Panc1 (cell line): ENCODE results near the gene AGBL1. TPM values are rescaled to one million over a fixed set of nuclear protein-coding genes. Genes with fewer than 3 reads are reported as not detected.

Source experiments
- ATAC-seq: fragments of 200-7000 bp; cut with Tn5 transposase; 2 replicates; pipeline ENCODE4 v1.9.1; 2020; ENCODE audit warnings: mild to moderate bottlenecking, moderate library complexity
- BruUV-seq: library from RNA; stranded (reverse); fragments of 400-500 nt; replicated peaks from 2 replicates; lab custom pipeline; 2021; lab: Mats Ljungman, UMichigan
- CTCF ChIA-PET: fragments of 300-600 bp; sonication (Branson Sonifier 250); formaldehyde crosslinking; loops from one replicate; lab custom pipeline; 2022; ENCODE audit warnings: antibody characterized with exemption; lab: Charles Lee
- POLR2A ChIA-PET: fragments of 300-600 bp; sonication (Branson Sonifier 250); formaldehyde crosslinking; loops from one replicate; lab custom pipeline; 2022; ENCODE audit warnings: antibody characterized with exemption; lab: Charles Lee
- DNase-seq: peaks from one replicate; pipeline ENCODE4 v3.0.0-alpha.2; 2010; ENCODE audit warnings: low read depth, low spot score
- H3K27ac ChIP-seq: 2 replicates; pipeline ENCODE4 v1.5.1; 2011; ENCODE audit warnings: mild to moderate bottlenecking, low read length, inconsistent platforms
- H3K27me3 ChIP-seq: fragments of 200-500 bp; sonication (Bioruptor generic); 2 replicates; pipeline ENCODE4 v1.6.0; 2014; ENCODE audit warnings: low read length, inconsistent platforms; ENCODE audit not compliant: control insufficient read depth, insufficient read depth
- H3K36me3 ChIP-seq: fragments of 200-500 bp; sonication (Bioruptor generic); 2 replicates; pipeline ENCODE4 v1.5.1; 2014; ENCODE audit warnings: inconsistent platforms, mild to moderate bottlenecking, low read length, moderate library complexity; ENCODE audit not compliant: control insufficient read depth, insufficient read depth
- H3K4me1 ChIP-seq: 2 replicates; pipeline ENCODE4 v1.5.1; 2011; ENCODE audit warnings: inconsistent platforms, mild to moderate bottlenecking, low read length, moderate library complexity; ENCODE audit not compliant: control insufficient read depth, insufficient read depth
- H3K4me3 ChIP-seq, 2 experiments: 2 replicates each; pipeline ENCODE4 v1.5.1; 2011 to 2012; ENCODE audit warnings: low read depth in 2 of 2, low read length in 2 of 2, mild to moderate bottlenecking in 2 of 2, inconsistent platforms in 1 of 2, moderate library complexity in 1 of 2
- H3K9me3 ChIP-seq: fragments of 200-500 bp; sonication (Bioruptor generic); 2 replicates; pipeline ENCODE4 v1.5.1; 2014; ENCODE audit warnings: low read depth, mild to moderate bottlenecking, inconsistent platforms, low read length, moderate library complexity; ENCODE audit not compliant: control insufficient read depth, insufficient read depth
- POLR2AphosphoS5 ChIP-seq: IDR thresholded peaks from 2 replicates; pipeline ENCODE4 v1.6.1; 2012; ENCODE audit warnings: mild to moderate bottlenecking, low read depth, low read length, moderate library complexity
- SIN3A ChIP-seq: IDR thresholded peaks from 2 replicates; pipeline ENCODE4 v1.6.1; 2012; ENCODE audit warnings: low read depth, mild to moderate bottlenecking, low read length, moderate library complexity, borderline replicate concordance; ENCODE audit not compliant: insufficient read depth
- TCF7L2 ChIP-seq: IDR thresholded peaks from 2 replicates; pipeline ENCODE4 v1.6.1; 2011; ENCODE audit warnings: mild to moderate bottlenecking, low read depth, low read length, inconsistent platforms
- in situ Hi-C: cut with HindIII; loops from 2 replicates; pipeline ENCODE4 v1.10.0; 2016; ENCODE audit warnings: low sequenced_read_pairs, low pct_unique_long_range_greater_than_20kb
- intact Hi-C: fragments of 100-400 bp; cut with micrococcal nuclease; formaldehyde crosslinking; loops from one replicate; pipeline ENCODE4 v1.10.0; 2022; ENCODE audit not compliant: unreplicated experiment
- total RNA-seq: library from RNA; stranded (reverse); gene quantifications from one replicate; pipeline ENCODE4 v1.2.1, GENCODE V29; 2021; ENCODE audit not compliant: unreplicated experiment
- TF ChIP-seq, protein P1 (sequence below): fragments of 450-650 bp; IDR thresholded peaks from 2 replicates; pipeline ENCODE4 v1.5.1; 2017; ENCODE audit warnings: mild to moderate bottlenecking
- TF ChIP-seq, protein P2 (sequence below), 2 experiments: IDR thresholded peaks; 2 replicates each; pipeline ENCODE4 v1.6.1; 2011 to 2012; ENCODE audit warnings: low read depth in 2 of 2, control low read depth in 1 of 2, low read length in 1 of 2, mild to moderate bottlenecking in 1 of 2, moderate library complexity in 1 of 2; ENCODE audit not compliant: insufficient read depth in 1 of 2

The AGBL1 gene
- total RNA-seq, 1 experiment from 2014 or later = not detected

DNA sequence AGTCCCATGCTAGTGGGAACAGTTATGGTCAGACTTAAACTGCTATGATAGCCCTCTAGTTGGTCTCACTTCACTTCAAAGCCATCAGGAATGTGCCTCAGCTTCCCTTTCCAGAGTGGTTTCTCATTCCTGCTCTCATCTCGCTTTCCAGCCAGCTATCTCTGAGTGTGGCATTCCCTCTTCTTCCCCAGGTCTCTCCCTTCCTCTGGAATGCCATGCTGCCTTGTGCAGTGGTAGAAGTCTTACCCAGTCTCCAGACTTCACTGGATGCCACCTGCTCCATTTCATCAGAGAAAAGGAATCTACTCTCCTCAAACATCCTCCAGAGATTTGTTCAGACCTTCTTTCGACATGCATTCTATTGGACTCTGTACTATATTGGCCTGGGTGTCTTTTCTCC lies 83.0 kb downstream of the AGBL1 start:
- POLR2A ChIA-PET = no interaction called here
- no peak for ATAC-seq
- intact Hi-C loops (loop anchor here (1.0 kb wide), 1 partner anchor 20 kb away; no protein-coding TSS in a partner anchor), in situ Hi-C loops (no loop called here)
- TF ChIP-seq TCF7L2 = no peak
- no peak for TF ChIP-seq SIN3A
- TF ChIP-seq, protein P1, sequence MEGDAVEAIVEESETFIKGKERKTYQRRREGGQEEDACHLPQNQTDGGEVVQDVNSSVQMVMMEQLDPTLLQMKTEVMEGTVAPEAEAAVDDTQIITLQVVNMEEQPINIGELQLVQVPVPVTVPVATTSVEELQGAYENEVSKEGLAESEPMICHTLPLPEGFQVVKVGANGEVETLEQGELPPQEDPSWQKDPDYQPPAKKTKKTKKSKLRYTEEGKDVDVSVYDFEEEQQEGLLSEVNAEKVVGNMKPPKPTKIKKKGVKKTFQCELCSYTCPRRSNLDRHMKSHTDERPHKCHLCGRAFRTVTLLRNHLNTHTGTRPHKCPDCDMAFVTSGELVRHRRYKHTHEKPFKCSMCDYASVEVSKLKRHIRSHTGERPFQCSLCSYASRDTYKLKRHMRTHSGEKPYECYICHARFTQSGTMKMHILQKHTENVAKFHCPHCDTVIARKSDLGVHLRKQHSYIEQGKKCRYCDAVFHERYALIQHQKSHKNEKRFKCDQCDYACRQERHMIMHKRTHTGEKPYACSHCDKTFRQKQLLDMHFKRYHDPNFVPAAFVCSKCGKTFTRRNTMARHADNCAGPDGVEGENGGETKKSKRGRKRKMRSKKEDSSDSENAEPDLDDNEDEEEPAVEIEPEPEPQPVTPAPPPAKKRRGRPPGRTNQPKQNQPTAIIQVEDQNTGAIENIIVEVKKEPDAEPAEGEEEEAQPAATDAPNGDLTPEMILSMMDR = no peak
- no peak for TF ChIP-seq POLR2AphosphoS5
- TF ChIP-seq, protein P2, sequence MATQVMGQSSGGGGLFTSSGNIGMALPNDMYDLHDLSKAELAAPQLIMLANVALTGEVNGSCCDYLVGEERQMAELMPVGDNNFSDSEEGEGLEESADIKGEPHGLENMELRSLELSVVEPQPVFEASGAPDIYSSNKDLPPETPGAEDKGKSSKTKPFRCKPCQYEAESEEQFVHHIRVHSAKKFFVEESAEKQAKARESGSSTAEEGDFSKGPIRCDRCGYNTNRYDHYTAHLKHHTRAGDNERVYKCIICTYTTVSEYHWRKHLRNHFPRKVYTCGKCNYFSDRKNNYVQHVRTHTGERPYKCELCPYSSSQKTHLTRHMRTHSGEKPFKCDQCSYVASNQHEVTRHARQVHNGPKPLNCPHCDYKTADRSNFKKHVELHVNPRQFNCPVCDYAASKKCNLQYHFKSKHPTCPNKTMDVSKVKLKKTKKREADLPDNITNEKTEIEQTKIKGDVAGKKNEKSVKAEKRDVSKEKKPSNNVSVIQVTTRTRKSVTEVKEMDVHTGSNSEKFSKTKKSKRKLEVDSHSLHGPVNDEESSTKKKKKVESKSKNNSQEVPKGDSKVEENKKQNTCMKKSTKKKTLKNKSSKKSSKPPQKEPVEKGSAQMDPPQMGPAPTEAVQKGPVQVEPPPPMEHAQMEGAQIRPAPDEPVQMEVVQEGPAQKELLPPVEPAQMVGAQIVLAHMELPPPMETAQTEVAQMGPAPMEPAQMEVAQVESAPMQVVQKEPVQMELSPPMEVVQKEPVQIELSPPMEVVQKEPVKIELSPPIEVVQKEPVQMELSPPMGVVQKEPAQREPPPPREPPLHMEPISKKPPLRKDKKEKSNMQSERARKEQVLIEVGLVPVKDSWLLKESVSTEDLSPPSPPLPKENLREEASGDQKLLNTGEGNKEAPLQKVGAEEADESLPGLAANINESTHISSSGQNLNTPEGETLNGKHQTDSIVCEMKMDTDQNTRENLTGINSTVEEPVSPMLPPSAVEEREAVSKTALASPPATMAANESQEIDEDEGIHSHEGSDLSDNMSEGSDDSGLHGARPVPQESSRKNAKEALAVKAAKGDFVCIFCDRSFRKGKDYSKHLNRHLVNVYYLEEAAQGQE (IDR thresholded peaks at IDR 0.05; ENCODE audit: insufficient read depth in 1 of 2, low read depth in 2 of 2, low read length in 1 of 2) = no peak
- DNase-seq = no peak
- Histone ChIP-seq H3K4me1 (no peaks in the 10 kb centered on the region), H3K9me3 (no peaks in the 10 kb centered on the region), H3K27ac (no peak overlapping the region), H3K27me3 (no peaks in the 10 kb centered on the region), H3K4me3 (no peak overlapping the region), H3K36me3 (no peaks in the 10 kb centered on the region)
- no TSS peak for BruUV-seq
- CTCF ChIA-PET = no interaction called here

DNA sequence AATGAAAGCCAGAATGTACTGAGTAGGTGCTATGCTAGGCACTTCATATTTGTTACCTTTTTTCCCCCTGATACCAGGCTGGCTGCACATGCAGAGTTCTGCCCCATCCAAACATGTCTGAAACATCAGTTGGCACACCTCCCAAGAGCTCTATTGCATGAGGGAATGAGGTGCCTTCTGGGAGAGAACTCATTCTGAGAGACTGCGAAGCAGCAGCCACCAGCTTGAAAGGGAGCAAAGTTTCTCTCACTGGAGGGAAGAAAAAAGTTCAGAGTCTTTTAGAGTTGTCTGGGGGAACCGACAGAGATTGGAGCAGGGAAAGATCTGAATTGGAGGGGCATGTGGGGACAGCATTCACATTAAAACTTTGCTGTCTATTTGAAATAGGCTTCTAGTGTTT lies 84.1 kb downstream of the AGBL1 start:
- Histone ChIP-seq H3K27me3 (no peaks in the 10 kb centered on the region), H3K9me3 (no peaks in the 10 kb centered on the region), H3K4me3 (no peak overlapping the region), H3K36me3 (no peaks in the 10 kb centered on the region), H3K27ac (no peak overlapping the region), H3K4me1 (no peaks in the 10 kb centered on the region)
- TF ChIP-seq TCF7L2 (no peak), SIN3A (no peak)
- TF ChIP-seq, protein P1 = no peak
- TF ChIP-seq, protein P2 (IDR thresholded peaks at IDR 0.05; ENCODE audit: insufficient read depth in 1 of 2, low read depth in 2 of 2, low read length in 1 of 2) = no peak
- BruUV-seq = no TSS peak
- CTCF ChIA-PET = no interaction called here
- DNase-seq (no peak), ATAC-seq (no peak)
- POLR2A ChIA-PET = no interaction called here
- in situ Hi-C loops (no loop called here), intact Hi-C loops (no loop called here)
